Measurements from ENCODE around the gene CTDSPL. TPM values are rescaled to one million over a fixed set of nuclear protein-coding genes. Genes with fewer than 3 reads are reported as not detected.

CTDSPL gene
- total and polyA plus RNA-seq, 10 of the 15 experiments (the other 5 are each of a cell fraction or from before 2014, with no cell fraction given) = 0.05 to 0.51 (median 0.18) TPM; not detected in 6

DNA sequence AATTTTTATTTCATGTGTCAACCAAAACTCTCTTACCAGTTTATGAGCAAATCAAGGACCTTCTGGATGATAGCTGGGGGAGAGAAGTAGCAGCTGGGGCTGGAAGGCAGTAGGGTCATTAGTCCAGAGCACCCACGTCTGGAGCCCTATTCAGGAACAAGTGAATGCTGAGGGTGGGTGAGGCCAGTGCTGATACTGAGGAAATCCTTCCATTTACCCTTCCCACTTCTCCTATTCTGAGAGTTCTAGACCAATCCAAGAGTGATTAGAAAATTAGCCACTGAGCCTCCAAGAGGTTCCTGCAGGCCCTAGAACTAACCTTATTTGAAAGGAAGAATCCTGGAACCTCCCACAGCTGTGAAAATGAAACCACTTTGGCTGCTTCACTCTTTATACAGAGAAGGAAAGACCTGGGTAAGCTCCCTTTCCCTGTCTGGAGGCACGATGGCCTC lies 82.7 kb downstream of the CTDSPL start (continued):
- TF ChIP-seq, protein P1, sequence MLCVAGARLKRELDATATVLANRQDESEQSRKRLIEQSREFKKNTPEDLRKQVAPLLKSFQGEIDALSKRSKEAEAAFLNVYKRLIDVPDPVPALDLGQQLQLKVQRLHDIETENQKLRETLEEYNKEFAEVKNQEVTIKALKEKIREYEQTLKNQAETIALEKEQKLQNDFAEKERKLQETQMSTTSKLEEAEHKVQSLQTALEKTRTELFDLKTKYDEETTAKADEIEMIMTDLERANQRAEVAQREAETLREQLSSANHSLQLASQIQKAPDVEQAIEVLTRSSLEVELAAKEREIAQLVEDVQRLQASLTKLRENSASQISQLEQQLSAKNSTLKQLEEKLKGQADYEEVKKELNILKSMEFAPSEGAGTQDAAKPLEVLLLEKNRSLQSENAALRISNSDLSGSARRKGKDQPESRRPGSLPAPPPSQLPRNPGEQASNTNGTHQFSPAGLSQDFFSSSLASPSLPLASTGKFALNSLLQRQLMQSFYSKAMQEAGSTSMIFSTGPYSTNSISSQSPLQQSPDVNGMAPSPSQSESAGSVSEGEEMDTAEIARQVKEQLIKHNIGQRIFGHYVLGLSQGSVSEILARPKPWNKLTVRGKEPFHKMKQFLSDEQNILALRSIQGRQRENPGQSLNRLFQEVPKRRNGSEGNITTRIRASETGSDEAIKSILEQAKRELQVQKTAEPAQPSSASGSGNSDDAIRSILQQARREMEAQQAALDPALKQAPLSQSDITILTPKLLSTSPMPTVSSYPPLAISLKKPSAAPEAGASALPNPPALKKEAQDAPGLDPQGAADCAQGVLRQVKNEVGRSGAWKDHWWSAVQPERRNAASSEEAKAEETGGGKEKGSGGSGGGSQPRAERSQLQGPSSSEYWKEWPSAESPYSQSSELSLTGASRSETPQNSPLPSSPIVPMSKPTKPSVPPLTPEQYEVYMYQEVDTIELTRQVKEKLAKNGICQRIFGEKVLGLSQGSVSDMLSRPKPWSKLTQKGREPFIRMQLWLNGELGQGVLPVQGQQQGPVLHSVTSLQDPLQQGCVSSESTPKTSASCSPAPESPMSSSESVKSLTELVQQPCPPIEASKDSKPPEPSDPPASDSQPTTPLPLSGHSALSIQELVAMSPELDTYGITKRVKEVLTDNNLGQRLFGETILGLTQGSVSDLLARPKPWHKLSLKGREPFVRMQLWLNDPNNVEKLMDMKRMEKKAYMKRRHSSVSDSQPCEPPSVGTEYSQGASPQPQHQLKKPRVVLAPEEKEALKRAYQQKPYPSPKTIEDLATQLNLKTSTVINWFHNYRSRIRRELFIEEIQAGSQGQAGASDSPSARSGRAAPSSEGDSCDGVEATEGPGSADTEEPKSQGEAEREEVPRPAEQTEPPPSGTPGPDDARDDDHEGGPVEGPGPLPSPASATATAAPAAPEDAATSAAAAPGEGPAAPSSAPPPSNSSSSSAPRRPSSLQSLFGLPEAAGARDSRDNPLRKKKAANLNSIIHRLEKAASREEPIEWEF (IDR thresholded peaks at IDR 0.05; ENCODE audit: insufficient replicate concordance, low read depth, low read length) = no peak

DNA sequence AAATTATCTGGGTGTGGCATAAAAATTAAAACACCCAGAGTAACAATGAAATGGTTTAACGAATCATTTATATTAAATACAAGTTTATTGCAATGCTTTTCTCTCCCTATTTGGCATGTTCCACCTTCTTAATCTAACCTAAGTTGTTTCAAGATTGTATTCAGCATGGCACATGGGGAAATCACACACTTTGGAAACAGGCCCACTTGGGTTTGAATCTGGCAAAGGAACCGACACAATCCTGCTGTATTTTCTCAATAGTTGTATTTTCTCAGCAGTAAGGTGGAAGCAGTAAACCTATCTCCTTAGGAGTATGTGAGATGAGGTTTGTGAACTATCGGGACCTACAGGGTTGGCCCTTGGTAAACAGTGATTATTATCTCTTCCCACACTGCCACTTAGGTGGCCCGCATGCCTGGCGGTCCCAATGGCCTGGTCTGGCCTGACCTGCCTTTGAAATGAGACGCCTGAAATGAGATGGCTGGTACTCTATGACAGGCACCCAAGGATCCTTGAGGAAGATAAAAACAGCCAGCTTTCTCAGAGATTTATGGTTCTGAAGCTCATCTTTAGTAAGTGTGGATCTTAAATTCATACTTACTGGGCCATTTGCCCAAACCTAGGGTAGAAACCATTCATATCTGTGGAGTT lies 83.6 kb downstream of the CTDSPL start:
- peaks cover 0 to 3% of the 10 kb centered on the region in 2 experiments; a peak in 1 of 4 replicates for H3K27me3 ChIP-seq (replicated peaks in 1 of 2; ENCODE audit: control insufficient read depth in 2 of 2, insufficient read depth in 2 of 2, low read length in 1 of 2)
- intact Hi-C loops (cut with micrococcal nuclease; ENCODE audit: unreplicated experiment) = no loop called here
- ChIA-PET CTCF (interaction anchor here (1.3 to 2.3 kb wide), 2 partner anchors 22 to 52 kb away, joined by 4 to 12 read pairs; no protein-coding TSS in a partner anchor), RAD21 (ENCODE audit: unreplicated experiment) (interaction anchor here (1.0 to 1.2 kb wide), 2 partner anchors 22 to 80 kb away, joined by 3 read pairs; no protein-coding TSS in a partner anchor), POLR2A (no interaction called here), SMC1A (ENCODE audit: uncharacterized antibody, unreplicated experiment) (no interaction called here)
- H3K4me3 ChIP-seq = no peak overlapping the region
- ATAC-seq (no peak), FAIRE-seq (no peak), DNase-seq (ENCODE audit: low read depth, low spot score) (no peak)
- H3K27ac ChIP-seq (ENCODE audit: control insufficient read depth, insufficient read depth) = no peak overlapping the region
- WGBS (ENCODE audit: insufficient coverage, insufficient replicate concordance, low lambda C conversion rate, missing lambda C conversion rate) = 55% methylated on average over 6 of the region's 6 CpGs
- H2AFZ ChIP-seq (ENCODE audit: control insufficient read depth, low read depth, low read length) = no peak overlapping the region
- no peaks in the 10 kb centered on the region for H3K4me1 ChIP-seq (ENCODE audit: control insufficient read depth, insufficient read depth, low read length)
- no peak overlapping the region for H3K4me2 ChIP-seq (ENCODE audit: control insufficient read depth, insufficient read depth)
- H3K9ac ChIP-seq (ENCODE audit: control insufficient read depth, insufficient read depth, low read length) = no peak overlapping the region
- in situ Hi-C loops (cut with MboI) = no loop called here
- H3K9me3 ChIP-seq (replicated peaks; ENCODE audit: control insufficient read depth, insufficient read depth, low read length) = no peaks in the 10 kb centered on the region
- no TSS peak for BruUV-seq (replicated peaks)
- no peaks in the 10 kb centered on the region for H3K79me2 ChIP-seq (ENCODE audit: control insufficient read depth, insufficient read depth, low read length)
- H3K36me3 ChIP-seq (ENCODE audit: control insufficient read depth in 2 of 2, insufficient read depth in 2 of 2, low read length in 1 of 2) = no peaks in the 10 kb centered on the region
- H4K20me1 ChIP-seq (ENCODE audit: control insufficient read depth, insufficient read depth) = no peaks in the 10 kb centered on the region
- TF ChIP-seq TAF1 (IDR thresholded peaks at IDR 0.05; ENCODE audit: borderline replicate concordance, low read depth, low read length) (no peak), NBN (IDR thresholded peaks at IDR 0.05) (no peak), TCF12 (IDR thresholded peaks at IDR 0.05; ENCODE audit: low read depth, low read length) (no peak), MYB (IDR thresholded peaks at IDR 0.05; ENCODE audit: borderline replicate concordance, low read depth, low read length) (no peak)
- TF ChIP-seq, protein P2, sequence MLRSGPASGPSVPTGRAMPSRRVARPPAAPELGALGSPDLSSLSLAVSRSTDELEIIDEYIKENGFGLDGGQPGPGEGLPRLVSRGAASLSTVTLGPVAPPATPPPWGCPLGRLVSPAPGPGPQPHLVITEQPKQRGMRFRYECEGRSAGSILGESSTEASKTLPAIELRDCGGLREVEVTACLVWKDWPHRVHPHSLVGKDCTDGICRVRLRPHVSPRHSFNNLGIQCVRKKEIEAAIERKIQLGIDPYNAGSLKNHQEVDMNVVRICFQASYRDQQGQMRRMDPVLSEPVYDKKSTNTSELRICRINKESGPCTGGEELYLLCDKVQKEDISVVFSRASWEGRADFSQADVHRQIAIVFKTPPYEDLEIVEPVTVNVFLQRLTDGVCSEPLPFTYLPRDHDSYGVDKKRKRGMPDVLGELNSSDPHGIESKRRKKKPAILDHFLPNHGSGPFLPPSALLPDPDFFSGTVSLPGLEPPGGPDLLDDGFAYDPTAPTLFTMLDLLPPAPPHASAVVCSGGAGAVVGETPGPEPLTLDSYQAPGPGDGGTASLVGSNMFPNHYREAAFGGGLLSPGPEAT (IDR thresholded peaks at IDR 0.05; ENCODE audit: low read depth) = no peak
- TF ChIP-seq, protein P3, sequence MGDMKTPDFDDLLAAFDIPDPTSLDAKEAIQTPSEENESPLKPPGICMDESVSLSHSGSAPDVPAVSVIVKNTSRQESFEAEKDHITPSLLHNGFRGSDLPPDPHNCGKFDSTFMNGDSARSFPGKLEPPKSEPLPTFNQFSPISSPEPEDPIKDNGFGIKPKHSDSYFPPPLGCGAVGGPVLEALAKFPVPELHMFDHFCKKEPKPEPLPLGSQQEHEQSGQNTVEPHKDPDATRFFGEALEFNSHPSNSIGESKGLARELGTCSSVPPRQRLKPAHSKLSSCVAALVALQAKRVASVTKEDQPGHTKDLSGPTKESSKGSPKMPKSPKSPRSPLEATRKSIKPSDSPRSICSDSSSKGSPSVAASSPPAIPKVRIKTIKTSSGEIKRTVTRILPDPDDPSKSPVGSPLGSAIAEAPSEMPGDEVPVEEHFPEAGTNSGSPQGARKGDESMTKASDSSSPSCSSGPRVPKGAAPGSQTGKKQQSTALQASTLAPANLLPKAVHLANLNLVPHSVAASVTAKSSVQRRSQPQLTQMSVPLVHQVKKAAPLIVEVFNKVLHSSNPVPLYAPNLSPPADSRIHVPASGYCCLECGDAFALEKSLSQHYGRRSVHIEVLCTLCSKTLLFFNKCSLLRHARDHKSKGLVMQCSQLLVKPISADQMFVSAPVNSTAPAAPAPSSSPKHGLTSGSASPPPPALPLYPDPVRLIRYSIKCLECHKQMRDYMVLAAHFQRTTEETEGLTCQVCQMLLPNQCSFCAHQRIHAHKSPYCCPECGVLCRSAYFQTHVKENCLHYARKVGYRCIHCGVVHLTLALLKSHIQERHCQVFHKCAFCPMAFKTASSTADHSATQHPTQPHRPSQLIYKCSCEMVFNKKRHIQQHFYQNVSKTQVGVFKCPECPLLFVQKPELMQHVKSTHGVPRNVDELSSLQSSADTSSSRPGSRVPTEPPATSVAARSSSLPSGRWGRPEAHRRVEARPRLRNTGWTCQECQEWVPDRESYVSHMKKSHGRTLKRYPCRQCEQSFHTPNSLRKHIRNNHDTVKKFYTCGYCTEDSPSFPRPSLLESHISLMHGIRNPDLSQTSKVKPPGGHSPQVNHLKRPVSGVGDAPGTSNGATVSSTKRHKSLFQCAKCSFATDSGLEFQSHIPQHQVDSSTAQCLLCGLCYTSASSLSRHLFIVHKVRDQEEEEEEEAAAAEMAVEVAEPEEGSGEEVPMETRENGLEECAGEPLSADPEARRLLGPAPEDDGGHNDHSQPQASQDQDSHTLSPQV (IDR thresholded peaks at IDR 0.05) = no peak

All from GM12878 (cell line).